ENCODE measurements around the gene LAMC2. TPM values are rescaled to one million over a fixed set of nuclear protein-coding genes. Genes with fewer than 3 reads are reported as not detected.

LAMC2 gene
- total and polyA plus RNA-seq, 2 donors (not counting 1 experiment from before 2014, with no cell fraction given), result 0.99 to 3.9 TPM

- Histone ChIP-seq H3K4me2 (ENCODE audit: extremely low read depth, insufficient read depth, low read length) (no peak overlapping the region), H3K4me3 (replicated peaks in 1 of 4; ENCODE audit: control extremely low read depth in 1 of 4, insufficient read depth in 1 of 4, low read depth in 3 of 4, low read length in 4 of 4) (no peak overlapping the region), H3K27ac (ENCODE audit: insufficient read depth, low read length) (no peak overlapping the region), H3K9me3 (ENCODE audit: control insufficient read depth, insufficient read depth, low read depth, low read length) (no peaks in the 10 kb centered on the region), H3K9ac (ENCODE audit: insufficient read depth, low read length) (no peak overlapping the region), H3K36me3 (ENCODE audit: control insufficient read depth, insufficient read depth, low read length) (no peaks in the 10 kb centered on the region), H4K20me1 (ENCODE audit: control insufficient read depth, extremely low read depth, insufficient read depth, low read length) (no peaks in the 10 kb centered on the region), H3K4me1 (ENCODE audit: control insufficient read depth, extremely low read depth, insufficient read depth, low read length) (peaks cover 34% of the 10 kb centered on the region), H3K27me3 (ENCODE audit: control insufficient read depth, insufficient read depth, low read length) (no peaks in the 10 kb centered on the region), H2AFZ (ENCODE audit: low read length) (no peak overlapping the region), H3K79me2 (ENCODE audit: control insufficient read depth, insufficient read depth, low read length) (no peaks in the 10 kb centered on the region)
- TF ChIP-seq, protein P1, sequence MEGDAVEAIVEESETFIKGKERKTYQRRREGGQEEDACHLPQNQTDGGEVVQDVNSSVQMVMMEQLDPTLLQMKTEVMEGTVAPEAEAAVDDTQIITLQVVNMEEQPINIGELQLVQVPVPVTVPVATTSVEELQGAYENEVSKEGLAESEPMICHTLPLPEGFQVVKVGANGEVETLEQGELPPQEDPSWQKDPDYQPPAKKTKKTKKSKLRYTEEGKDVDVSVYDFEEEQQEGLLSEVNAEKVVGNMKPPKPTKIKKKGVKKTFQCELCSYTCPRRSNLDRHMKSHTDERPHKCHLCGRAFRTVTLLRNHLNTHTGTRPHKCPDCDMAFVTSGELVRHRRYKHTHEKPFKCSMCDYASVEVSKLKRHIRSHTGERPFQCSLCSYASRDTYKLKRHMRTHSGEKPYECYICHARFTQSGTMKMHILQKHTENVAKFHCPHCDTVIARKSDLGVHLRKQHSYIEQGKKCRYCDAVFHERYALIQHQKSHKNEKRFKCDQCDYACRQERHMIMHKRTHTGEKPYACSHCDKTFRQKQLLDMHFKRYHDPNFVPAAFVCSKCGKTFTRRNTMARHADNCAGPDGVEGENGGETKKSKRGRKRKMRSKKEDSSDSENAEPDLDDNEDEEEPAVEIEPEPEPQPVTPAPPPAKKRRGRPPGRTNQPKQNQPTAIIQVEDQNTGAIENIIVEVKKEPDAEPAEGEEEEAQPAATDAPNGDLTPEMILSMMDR (conservative IDR thresholded peaks at IDR 0.05 in 1 of 2, IDR thresholded peaks at IDR 0.05 in 1 of 2; ENCODE audit: low read depth in 1 of 2, low read length in 2 of 2), result no peak
- no peak for TF ChIP-seq EZH2 (IDR thresholded peaks at IDR 0.05; ENCODE audit: low read length, missing control alignments)
- DNase-seq (ENCODE audit: low read depth in 2 of 2), result no peak
These were observed 88.8 kb downstream of the LAMC2 start for GRCh38 chr1:183274836-183275235.

DNA sequence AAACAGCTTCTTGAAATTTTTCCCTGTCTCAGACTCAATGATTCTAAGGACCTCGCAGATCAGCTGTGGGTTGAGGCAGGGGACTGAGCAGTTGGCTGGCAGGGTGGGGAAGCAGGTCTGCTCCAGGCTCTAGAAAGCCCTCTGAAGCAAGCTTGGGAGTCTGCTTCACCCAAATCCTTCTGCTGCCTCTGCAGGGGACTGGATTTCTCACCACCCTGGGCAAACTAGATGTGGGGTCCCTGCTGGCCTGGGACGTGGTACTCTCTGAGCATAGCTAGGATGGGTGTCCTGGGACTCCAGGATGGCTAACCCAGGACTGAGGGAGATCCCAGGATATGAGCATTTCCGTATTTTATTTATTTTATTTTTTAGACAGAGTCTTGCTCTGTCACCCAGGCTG, 89.3 kb downstream of the LAMC2 start:
- H3K4me2 ChIP-seq (ENCODE audit: extremely low read depth, insufficient read depth, low read length), result no peak overlapping the region
- no peak for DNase-seq (ENCODE audit: low read depth in 2 of 2)
- H3K27me3 ChIP-seq (ENCODE audit: control insufficient read depth, insufficient read depth, low read length), result no peaks in the 10 kb centered on the region
- no peaks in the 10 kb centered on the region for H3K79me2 ChIP-seq (ENCODE audit: control insufficient read depth, insufficient read depth, low read length)
- H3K9me3 ChIP-seq (ENCODE audit: control insufficient read depth, insufficient read depth, low read depth, low read length), result no peaks in the 10 kb centered on the region
- TF ChIP-seq, protein P1 (conservative IDR thresholded peaks at IDR 0.05 in 1 of 2, IDR thresholded peaks at IDR 0.05 in 1 of 2; ENCODE audit: low read depth in 1 of 2, low read length in 2 of 2), result no peak
- no peak for TF ChIP-seq EZH2 (IDR thresholded peaks at IDR 0.05; ENCODE audit: low read length, missing control alignments)
- H3K36me3 ChIP-seq (ENCODE audit: control insufficient read depth, insufficient read depth, low read length), result no peaks in the 10 kb centered on the region
- H2AFZ ChIP-seq (ENCODE audit: low read length), result no peak overlapping the region
- no peak overlapping the region for H3K27ac ChIP-seq (ENCODE audit: insufficient read depth, low read length)
- H3K4me1 ChIP-seq (ENCODE audit: control insufficient read depth, extremely low read depth, insufficient read depth, low read length), result peaks cover 33% of the 10 kb centered on the region
- H3K9ac ChIP-seq (ENCODE audit: insufficient read depth, low read length), result no peak overlapping the region
- H3K4me3 ChIP-seq (replicated peaks in 1 of 4; ENCODE audit: control extremely low read depth in 1 of 4, insufficient read depth in 1 of 4, low read depth in 3 of 4, low read length in 4 of 4), result no peak overlapping the region
- H4K20me1 ChIP-seq (ENCODE audit: control insufficient read depth, extremely low read depth, insufficient read depth, low read length), result no peaks in the 10 kb centered on the region

DNA sequence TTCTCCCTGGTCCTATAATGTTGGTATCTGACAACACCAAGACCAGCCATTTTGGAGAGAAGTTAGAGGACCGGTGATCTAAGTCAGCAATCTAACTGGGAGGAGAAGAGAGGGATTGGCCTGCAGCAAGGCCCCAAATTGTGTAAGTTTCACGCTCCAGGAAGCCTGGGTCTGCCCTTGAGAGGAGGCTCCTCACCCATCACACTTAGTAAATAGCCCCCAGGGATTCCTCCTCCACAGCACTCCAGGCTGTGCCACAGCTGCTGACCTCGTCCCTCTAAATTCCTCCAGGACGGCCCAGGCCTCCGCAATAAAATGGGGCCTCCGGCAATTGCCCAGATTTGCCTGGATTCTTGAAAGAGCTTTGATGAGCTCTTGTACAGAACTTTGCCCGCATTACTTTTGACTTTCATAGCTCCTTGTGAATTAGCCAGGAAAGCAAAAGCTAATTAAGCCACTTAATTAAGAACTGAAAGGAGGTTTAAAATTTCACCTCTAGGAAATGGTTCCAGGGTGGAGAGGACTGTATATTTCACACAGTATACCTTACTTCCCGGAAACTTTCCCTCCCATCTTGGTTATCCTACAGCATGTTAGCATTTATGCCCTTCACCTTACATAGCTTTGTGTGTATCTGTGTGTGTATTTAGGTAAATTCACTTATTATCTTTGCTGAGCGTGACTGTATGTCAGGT, 90.5 kb downstream of the LAMC2 start:
- TF ChIP-seq, protein P1 (conservative IDR thresholded peaks at IDR 0.05 in 1 of 2, IDR thresholded peaks at IDR 0.05 in 1 of 2; ENCODE audit: low read depth in 1 of 2, low read length in 2 of 2), result no peak
- no peak for TF ChIP-seq EZH2 (IDR thresholded peaks at IDR 0.05; ENCODE audit: low read length, missing control alignments)
- no peak for DNase-seq (ENCODE audit: low read depth in 2 of 2)
- Histone ChIP-seq H3K9ac (ENCODE audit: insufficient read depth, low read length) (no peak overlapping the region), H3K79me2 (ENCODE audit: control insufficient read depth, insufficient read depth, low read length) (no peaks in the 10 kb centered on the region), H3K27me3 (ENCODE audit: control insufficient read depth, insufficient read depth, low read length) (no peaks in the 10 kb centered on the region), H3K4me2 (ENCODE audit: extremely low read depth, insufficient read depth, low read length) (no peak overlapping the region), H3K27ac (ENCODE audit: insufficient read depth, low read length) (no peak overlapping the region), H3K4me1 (ENCODE audit: control insufficient read depth, extremely low read depth, insufficient read depth, low read length) (peaks cover 35% of the 10 kb centered on the region), H2AFZ (ENCODE audit: low read length) (no peak overlapping the region), H4K20me1 (ENCODE audit: control insufficient read depth, extremely low read depth, insufficient read depth, low read length) (no peaks in the 10 kb centered on the region), H3K36me3 (ENCODE audit: control insufficient read depth, insufficient read depth, low read length) (no peaks in the 10 kb centered on the region), H3K9me3 (ENCODE audit: control insufficient read depth, insufficient read depth, low read depth, low read length) (no peaks in the 10 kb centered on the region), H3K4me3 (replicated peaks in 1 of 4; ENCODE audit: control extremely low read depth in 1 of 4, insufficient read depth in 1 of 4, low read depth in 3 of 4, low read length in 4 of 4) (no peak overlapping the region)
